COLO829 (cell line): ENCODE measurements around the gene HDDC3.
"Not testable (repeated sequence)": the region's sequence is repeated elsewhere in the genome, so short reads cannot be mapped to it uniquely, and the experiment has no call there.

ENCODE experiments used
- DNase-seq: peaks from one replicate; pipeline ENCODE4 v3.0.0; 2012; ENCODE audit warnings: low spot score

Gene HDDC3

GRCh38 chr15:90909976-90910375, 22.4 kb downstream of the HDDC3 start:
- DNase-seq = no peak

GRCh38 chr15:90909449-90909848, 22.9 kb downstream of the HDDC3 start:
- DNase-seq = not testable (repeated sequence)

- DNase-seq = peak; percentile 63
Observed at GRCh38 chr15:90907838-90908507, 24.4 kb downstream of the HDDC3 start.

GRCh38 chr15:90907051-90907660, 25.2 kb downstream of the HDDC3 start:
- no peak for DNase-seq

- no peak for DNase-seq
Observed at GRCh38 chr15:90906181-90906849, 26.0 kb downstream of the HDDC3 start.

GRCh38 chr15:90905306-90906180, 26.8 kb downstream of the HDDC3 start:
- DNase-seq = no peak

GRCh38 chr15:90904746-90905145, 27.6 kb downstream of the HDDC3 start:
- no peak for DNase-seq

GRCh38 chr15:90903733-90904536, 28.4 kb downstream of the HDDC3 start:
- no peak for DNase-seq

GRCh38 chr15:90902840-90903732, 29.3 kb downstream of the HDDC3 start, which contains the start of gene MAN2A2:
MAN2A2 (plus strand) TSS chr15:90903302; CDS start chr15:90904208, 906 bp downstream.
- peak; percentile 82 for DNase-seq

- DNase-seq = peak; percentile 92
Observed at GRCh38 chr15:90902040-90902839, 30.1 kb downstream of the HDDC3 start.

GRCh38 chr15:90901175-90902039, 30.9 kb downstream of the HDDC3 start:
- DNase-seq = no peak

GRCh38 chr15:90897131-90897655, 35.2 kb downstream of the HDDC3 start:
- not testable (repeated sequence) for DNase-seq

- no peak for DNase-seq
Observed at GRCh38 chr15:90895571-90896117, 36.7 kb downstream of the HDDC3 start.

- no peak for DNase-seq
Observed at GRCh38 chr15:90893175-90894090, 38.9 kb downstream of the HDDC3 start.

GRCh38 chr15:90892498-90893174, 39.7 kb downstream of the HDDC3 start:
- no peak for DNase-seq

GRCh38 chr15:90892023-90892422, 40.3 kb downstream of the HDDC3 start:
- DNase-seq = no peak
